ENCODE data around the gene NKX2-1.

NKX2-1 gene

GRCh38 chr14:36522972-36523715 lies 3.1 kb upstream of the NKX2-1 start:
- Histone ChIP-seq H3K9me3 (ENCODE audit: severe bottlenecking) (peaks cover 22% of the 10 kb centered on the region), H3K27ac (no peak overlapping the region), H3K36me3 (no peaks in the 10 kb centered on the region), H3K27me3 (ENCODE audit: insufficient read depth, low read depth, severe bottlenecking) (peaks cover 85% of the 10 kb centered on the region), H3K4me3 (ENCODE audit: low read depth, low read length) (no peak overlapping the region)
- no peak for TF ChIP-seq CTCF (IDR thresholded peaks at IDR 0.05; ENCODE audit: low read depth, low read length)
- DNase-seq: no peak

- H3K9me3 ChIP-seq (ENCODE audit: severe bottlenecking): peaks cover 28% of the 10 kb centered on the region
- H3K27ac ChIP-seq: no peak overlapping the region
- H3K27me3 ChIP-seq (ENCODE audit: insufficient read depth, low read depth, severe bottlenecking): peaks cover 89% of the 10 kb centered on the region
- H3K36me3 ChIP-seq: no peaks in the 10 kb centered on the region
- no peak for TF ChIP-seq CTCF (IDR thresholded peaks at IDR 0.05; ENCODE audit: low read depth, low read length)
- H3K4me3 ChIP-seq (ENCODE audit: low read depth, low read length): no peak overlapping the region
- DNase-seq: no peak
Observed at GRCh38 chr14:36522347-36522971, 2.4 kb upstream of the NKX2-1 start.

GRCh38 chr14:36521598-36522345 lies 1.7 kb upstream of the NKX2-1 start:
- no peak overlapping the region for H3K4me3 ChIP-seq (ENCODE audit: low read depth, low read length)
- TF ChIP-seq CTCF (IDR thresholded peaks at IDR 0.05; ENCODE audit: low read depth, low read length): no peak
- H3K27ac ChIP-seq: no peak overlapping the region
- no peaks in the 10 kb centered on the region for H3K36me3 ChIP-seq
- H3K27me3 ChIP-seq (ENCODE audit: insufficient read depth, low read depth, severe bottlenecking): peaks cover 93% of the 10 kb centered on the region
- H3K9me3 ChIP-seq (ENCODE audit: severe bottlenecking): peaks cover 28% of the 10 kb centered on the region
- no peak for DNase-seq

- DNase-seq: no peak
- Histone ChIP-seq H3K36me3 (no peaks in the 10 kb centered on the region), H3K27ac (no peak overlapping the region), H3K4me3 (ENCODE audit: low read depth, low read length) (no peak overlapping the region), H3K27me3 (ENCODE audit: insufficient read depth, low read depth, severe bottlenecking) (peaks cover 92% of the 10 kb centered on the region), H3K9me3 (ENCODE audit: severe bottlenecking) (peaks cover 28% of the 10 kb centered on the region)
- no peak for TF ChIP-seq CTCF (IDR thresholded peaks at IDR 0.05; ENCODE audit: low read depth, low read length)
Observed at GRCh38 chr14:36520601-36521525, 831 bp upstream of the NKX2-1 start.

GRCh38 chr14:36518586-36519430 lies 1.2 kb downstream of the NKX2-1 start:
- H3K4me3 ChIP-seq (ENCODE audit: low read depth, low read length): no peak overlapping the region
- H3K36me3 ChIP-seq: no peaks in the 10 kb centered on the region
- H3K9me3 ChIP-seq (ENCODE audit: severe bottlenecking): peaks cover 26% of the 10 kb centered on the region
- no peak overlapping the region for H3K27ac ChIP-seq
- peaks cover 92% of the 10 kb centered on the region for H3K27me3 ChIP-seq (ENCODE audit: insufficient read depth, low read depth, severe bottlenecking)
- no peak for TF ChIP-seq CTCF (IDR thresholded peaks at IDR 0.05; ENCODE audit: low read depth, low read length)
- DNase-seq: no peak
